H9 (cell line): ENCODE results near the gene TSGA10IP. TPM values are rescaled to one million over a fixed set of nuclear protein-coding genes. Genes with fewer than 3 reads are reported as not detected.

ENCODE experiments used
- DNase-seq: peaks from one replicate; pipeline ENCODE4 v3.0.0-alpha.2; 2017
- H2AFZ ChIP-seq: one replicate; pipeline ENCODE4 v1.6.1; 2013; ENCODE audit warnings: mild to moderate bottlenecking, low read length, control low read depth, moderate library complexity
- H2AK5ac ChIP-seq: 2 replicates; pipeline ENCODE4 v1.6.1; 2013; ENCODE audit warnings: low read length, control low read depth, mixed read lengths; ENCODE audit not compliant: insufficient read length
- H2BK120ac ChIP-seq: one replicate; pipeline ENCODE4 v1.6.1; 2013; ENCODE audit warnings: low read depth, mild to moderate bottlenecking, low read length, control low read depth, inconsistent platforms; ENCODE audit not compliant: poor library complexity, severe bottlenecking
- H2BK12ac ChIP-seq: 2 replicates; pipeline ENCODE4 v1.6.1; 2013; ENCODE audit warnings: low read length, control low read depth, mixed read lengths, low read depth; ENCODE audit not compliant: insufficient read length
- H2BK15ac ChIP-seq: 2 replicates; pipeline ENCODE4 v1.6.1; 2013; ENCODE audit warnings: low read depth, low read length, control low read depth
- H2BK20ac ChIP-seq: one replicate; pipeline ENCODE4 v1.6.1; 2013; ENCODE audit warnings: low read depth, mild to moderate bottlenecking, low read length, control low read depth, inconsistent platforms; ENCODE audit not compliant: poor library complexity, severe bottlenecking
- H2BK5ac ChIP-seq: 2 replicates; pipeline ENCODE4 v1.6.1; 2013; ENCODE audit warnings: low read length, control low read depth, mixed read lengths; ENCODE audit not compliant: insufficient read length
- H3K14ac ChIP-seq: 2 replicates; pipeline ENCODE4 v1.6.1; 2013; ENCODE audit warnings: low read length, control low read depth; ENCODE audit not compliant: insufficient read depth
- H3K18ac ChIP-seq: 2 replicates; pipeline ENCODE4 v1.6.1; 2013; ENCODE audit warnings: low read depth, mild to moderate bottlenecking, mixed read lengths, low read length, control low read depth; ENCODE audit not compliant: insufficient read length
- H3K23ac ChIP-seq: 2 replicates; pipeline ENCODE4 v1.6.1; 2013; ENCODE audit warnings: low read length, control low read depth, mixed read lengths, low read depth; ENCODE audit not compliant: insufficient read length
- H3K23me2 ChIP-seq: 2 replicates; pipeline ENCODE4 v1.6.1; 2013; ENCODE audit warnings: low read depth, mild to moderate bottlenecking, mixed read lengths, low read length, control low read depth; ENCODE audit not compliant: insufficient read length, poor library complexity, severe bottlenecking
- H3K27ac ChIP-seq: 2 replicates; pipeline ENCODE4 v1.5.1; 2013; ENCODE audit warnings: low read length, control low read depth, mixed read lengths, low read depth; ENCODE audit not compliant: insufficient read length
- H3K27me3 ChIP-seq: 2 replicates; pipeline ENCODE4 v1.6.1; 2013; ENCODE audit warnings: low read length, control low read depth, inconsistent platforms; ENCODE audit not compliant: insufficient read depth
- H3K4ac ChIP-seq: 2 replicates; pipeline ENCODE4 v1.6.1; 2013; ENCODE audit warnings: low read depth, mild to moderate bottlenecking, control low read depth, inconsistent platforms, low read length, moderate library complexity
- H3K4me1 ChIP-seq: 2 replicates; pipeline ENCODE4 v1.6.1; 2013; ENCODE audit warnings: low read length, control low read depth, inconsistent platforms; ENCODE audit not compliant: insufficient read depth
- H3K4me2 ChIP-seq: 2 replicates; pipeline ENCODE4 v1.6.1; 2013; ENCODE audit warnings: low read length, control low read depth, mixed read lengths; ENCODE audit not compliant: insufficient read length, insufficient read depth
- H3K56ac ChIP-seq: 2 replicates; pipeline ENCODE4 v1.6.1; 2013; ENCODE audit warnings: low read depth, mild to moderate bottlenecking, mixed read lengths, low read length, control low read depth; ENCODE audit not compliant: insufficient read length
- H3K79me1 ChIP-seq: 2 replicates; pipeline ENCODE4 v1.6.1; 2013; ENCODE audit warnings: low read depth, mild to moderate bottlenecking, moderate library complexity, low read length, control low read depth, inconsistent platforms; ENCODE audit not compliant: insufficient read depth, poor library complexity, severe bottlenecking
- H3K79me2 ChIP-seq: 2 replicates; pipeline ENCODE4 v1.6.1; 2013; ENCODE audit warnings: low read length, control low read depth, inconsistent platforms; ENCODE audit not compliant: insufficient read depth
- H3K9ac ChIP-seq: 2 replicates; pipeline ENCODE4 v1.6.1; 2013; ENCODE audit warnings: low read length, control low read depth, mixed read lengths; ENCODE audit not compliant: insufficient read length; ENCODE audit errors: extremely low read depth
- H3K9me3 ChIP-seq: one replicate; pipeline ENCODE4 v1.6.1; 2013; ENCODE audit warnings: low read depth, low read length, inconsistent platforms; ENCODE audit not compliant: control insufficient read depth
- H3T11ph ChIP-seq: one replicate; pipeline ENCODE4 v1.6.1; 2013; ENCODE audit warnings: mild to moderate bottlenecking, low read length, control low read depth, inconsistent platforms
- H4K20me1 ChIP-seq: one replicate; pipeline ENCODE4 v1.6.1; 2013; ENCODE audit not compliant: control insufficient read depth, insufficient read length, insufficient read depth
- H4K5ac ChIP-seq: 2 replicates; pipeline ENCODE4 v1.6.1; 2013; ENCODE audit warnings: low read depth, mild to moderate bottlenecking, mixed read lengths, low read length, control low read depth; ENCODE audit not compliant: insufficient read length
- H4K8ac ChIP-seq: replicated peaks from 2 replicates; pipeline ENCODE4 v1.6.1; 2013; ENCODE audit warnings: low read length, control low read depth, mixed read lengths, low read depth; ENCODE audit not compliant: insufficient read length
- H4K91ac ChIP-seq: 2 replicates; pipeline ENCODE4 v1.6.1; 2013; ENCODE audit warnings: low read depth, mild to moderate bottlenecking, moderate library complexity, mixed read lengths, low read length, control low read depth; ENCODE audit not compliant: insufficient read length
- H3K27ac Mint-ChIP-seq, 3 experiments: 2 replicates in 2 of 3; 3 replicates in 1 of 3; pipeline ENCODE4 v1.8.0; 2020 to 2021; ENCODE audit warnings: mixed read lengths in 3 of 3, mild to moderate bottlenecking in 1 of 3, moderate library complexity in 1 of 3
- H3K27me3 Mint-ChIP-seq: 2 replicates; pipeline ENCODE4 v1.8.0; 2021; ENCODE audit warnings: low read depth, mild to moderate bottlenecking, moderate library complexity, mixed read lengths
- H3K36me3 Mint-ChIP-seq, 3 experiments: 2 replicates in 2 of 3; 3 replicates in 1 of 3; pipeline ENCODE4 v1.8.0; 2020 to 2021; ENCODE audit warnings: low read depth in 3 of 3, mixed read lengths in 3 of 3; ENCODE audit not compliant: insufficient read depth in 1 of 3
- H3K4me1 Mint-ChIP-seq, 2 experiments: 2 replicates each; pipeline ENCODE4 v1.8.0; 2020; ENCODE audit warnings: mixed read lengths in 2 of 2
- H3K4me3 Mint-ChIP-seq, 2 experiments: 2 replicates in 1 of 2; 3 replicates in 1 of 2; pipeline ENCODE4 v1.8.0; 2020 to 2021; ENCODE audit warnings: mild to moderate bottlenecking in 2 of 2, mixed read lengths in 2 of 2, moderate library complexity in 1 of 2
- H3K9me3 Mint-ChIP-seq, 2 experiments: 2 replicates in 1 of 2; 3 replicates in 1 of 2; pipeline ENCODE4 v1.8.0; 2020; ENCODE audit warnings: mild to moderate bottlenecking in 2 of 2, mixed read lengths in 2 of 2, moderate library complexity in 1 of 2
- WGBS: extraction: QIAGEN DNeasy Blood & Tissue Kit; methylation state at CpG from one replicate; pipeline ENCODE4 v1.1.7; 2013; ENCODE audit warnings: missing lambda C conversion rate, low lambda C conversion rate, mixed read lengths; ENCODE audit not compliant: insufficient read length; ENCODE audit errors: extremely low coverage; 5-methylcytosine and 5-hydroxymethylcytosine counted together
- total RNA-seq: library from RNA; stranded (reverse); gene quantifications from 2 replicates; pipeline ENCODE4 v1.2.1, GENCODE V29; 2021
- TF ChIP-seq, protein P1 (sequence below): fragments of 200-600 bp; sonication (generic); conservative IDR thresholded peaks from 3 replicates; pipeline ENCODE4 v1.8.0; 2021; ENCODE audit warnings: antibody characterized with exemption, mild to moderate bottlenecking

TSGA10IP gene
- total RNA-seq, 1 experiment from 2014 or later = 2.2 TPM

DNA sequence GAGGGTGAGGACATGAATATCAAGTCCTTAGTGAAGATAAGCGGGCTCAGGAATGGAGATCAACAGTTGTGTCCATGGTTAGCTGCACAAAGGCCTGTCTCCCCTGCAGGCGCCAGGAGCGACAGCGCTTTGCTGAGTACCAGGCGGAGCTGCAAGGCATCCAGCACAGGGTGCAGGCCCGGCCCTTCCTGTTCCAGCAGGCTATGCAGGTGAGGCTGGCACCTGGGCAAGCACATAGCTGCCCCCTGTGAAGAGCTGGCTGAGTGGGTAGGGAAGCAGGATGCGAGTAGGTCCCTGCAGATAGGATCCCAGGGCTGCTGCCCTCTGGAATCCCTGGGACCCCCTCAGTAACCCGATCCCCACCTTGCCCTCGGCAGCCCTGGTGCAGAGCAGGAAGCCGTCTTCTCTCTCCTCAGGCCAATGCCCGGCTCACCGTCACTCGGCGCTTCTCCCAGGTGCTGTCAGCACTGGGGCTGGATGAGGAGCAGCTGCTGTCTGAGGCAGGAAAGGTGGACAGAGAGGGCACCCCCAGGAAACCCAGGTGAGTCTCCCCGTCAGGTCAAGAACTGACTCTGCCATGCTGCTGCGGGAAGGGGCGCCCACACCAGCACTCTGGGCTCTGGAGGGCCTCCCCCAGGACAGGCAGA is 13.6 kb downstream of the TSGA10IP start:
- Histone ChIP-seq H3K18ac (no peak overlapping the region), H3K23me2 (peaks cover 3% of the 10 kb centered on the region), H3K4me2 (no peak overlapping the region), H3K9ac (no peak overlapping the region), H3K56ac (no peak overlapping the region), H2AK5ac (no peak overlapping the region), H4K20me1 (no peaks in the 10 kb centered on the region), H2AFZ (no peak overlapping the region), H4K5ac (no peak overlapping the region), H2BK20ac (no peak overlapping the region), H3K27ac (no peak overlapping the region), H3K23ac (no peak overlapping the region), H3K79me2 (peaks cover 10% of the 10 kb centered on the region; the same call in 1 of the 2 replicates), H2BK120ac (no peak overlapping the region), H3T11ph (no peak overlapping the region), H2BK15ac (no peak overlapping the region), H4K91ac (no peak overlapping the region), H3K79me1 (peaks cover 5% of the 10 kb centered on the region), H2BK12ac (no peak overlapping the region), H3K14ac (no peak overlapping the region; the same call in 1 of the 2 replicates), H3K9me3 (no peaks in the 10 kb centered on the region), H2BK5ac (no peak overlapping the region), H3K4ac (no peak overlapping the region), H4K8ac (no peak overlapping the region), H3K27me3 (no peaks in the 10 kb centered on the region), H3K4me1 (peaks cover 3% of the 10 kb centered on the region; the same call in 1 of the 2 replicates)
- H3K4me1 Mint-ChIP-seq = peaks cover 11 to 16% of the 10 kb centered on the region in 2 experiments
- no peaks in the 10 kb centered on the region; the same call in 1 of the 2 replicates for H3K27me3 Mint-ChIP-seq
- WGBS = no CpG with 5 or more reads among the region's 17 CpGs
- peaks cover 3 to 14% (median 8%) of the 10 kb centered on the region in 3 experiments; a peak in 6 of 7 replicates for H3K36me3 Mint-ChIP-seq
- TF ChIP-seq, protein P1, sequence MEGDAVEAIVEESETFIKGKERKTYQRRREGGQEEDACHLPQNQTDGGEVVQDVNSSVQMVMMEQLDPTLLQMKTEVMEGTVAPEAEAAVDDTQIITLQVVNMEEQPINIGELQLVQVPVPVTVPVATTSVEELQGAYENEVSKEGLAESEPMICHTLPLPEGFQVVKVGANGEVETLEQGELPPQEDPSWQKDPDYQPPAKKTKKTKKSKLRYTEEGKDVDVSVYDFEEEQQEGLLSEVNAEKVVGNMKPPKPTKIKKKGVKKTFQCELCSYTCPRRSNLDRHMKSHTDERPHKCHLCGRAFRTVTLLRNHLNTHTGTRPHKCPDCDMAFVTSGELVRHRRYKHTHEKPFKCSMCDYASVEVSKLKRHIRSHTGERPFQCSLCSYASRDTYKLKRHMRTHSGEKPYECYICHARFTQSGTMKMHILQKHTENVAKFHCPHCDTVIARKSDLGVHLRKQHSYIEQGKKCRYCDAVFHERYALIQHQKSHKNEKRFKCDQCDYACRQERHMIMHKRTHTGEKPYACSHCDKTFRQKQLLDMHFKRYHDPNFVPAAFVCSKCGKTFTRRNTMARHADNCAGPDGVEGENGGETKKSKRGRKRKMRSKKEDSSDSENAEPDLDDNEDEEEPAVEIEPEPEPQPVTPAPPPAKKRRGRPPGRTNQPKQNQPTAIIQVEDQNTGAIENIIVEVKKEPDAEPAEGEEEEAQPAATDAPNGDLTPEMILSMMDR = no peak
- H3K4me3 Mint-ChIP-seq = peak overlapping the region in 1 of 2 experiments; percentile 26; a peak in 1 of 5 replicates
- no peak for DNase-seq
- no peaks in the 10 kb centered on the region; a peak in 1 of 5 replicates for H3K9me3 Mint-ChIP-seq
- H3K27ac Mint-ChIP-seq = peak overlapping the region; percentile 15 to 76 (median 53); a peak in 2 of 7 replicates
